Panc1 (cell line): ENCODE data around the gene HEXD. TPM values are rescaled to one million over a fixed set of nuclear protein-coding genes. Genes with fewer than 3 reads are reported as not detected.

Source experiments
- ATAC-seq: fragments of 200-7000 bp; cut with Tn5 transposase; 2 replicates; pipeline ENCODE4 v1.9.1; 2020; ENCODE audit warnings: mild to moderate bottlenecking, moderate library complexity
- BruUV-seq: library from RNA; stranded (reverse); fragments of 400-500 nt; replicated peaks from 2 replicates; lab custom pipeline; 2021; lab: Mats Ljungman, UMichigan
- CTCF ChIA-PET: fragments of 300-600 bp; sonication (Branson Sonifier 250); formaldehyde crosslinking; loops from one replicate; lab custom pipeline; 2022; ENCODE audit warnings: antibody characterized with exemption; lab: Charles Lee
- POLR2A ChIA-PET: fragments of 300-600 bp; sonication (Branson Sonifier 250); formaldehyde crosslinking; loops from one replicate; lab custom pipeline; 2022; ENCODE audit warnings: antibody characterized with exemption; lab: Charles Lee
- DNase-seq: peaks from one replicate; pipeline ENCODE4 v3.0.0-alpha.2; 2010; ENCODE audit warnings: low read depth, low spot score
- H3K27ac ChIP-seq: 2 replicates; pipeline ENCODE4 v1.5.1; 2011; ENCODE audit warnings: mild to moderate bottlenecking, low read length, inconsistent platforms
- H3K27me3 ChIP-seq: fragments of 200-500 bp; sonication (Bioruptor generic); 2 replicates; pipeline ENCODE4 v1.6.0; 2014; ENCODE audit warnings: low read length, inconsistent platforms; ENCODE audit not compliant: control insufficient read depth, insufficient read depth
- H3K36me3 ChIP-seq: fragments of 200-500 bp; sonication (Bioruptor generic); 2 replicates; pipeline ENCODE4 v1.5.1; 2014; ENCODE audit warnings: inconsistent platforms, mild to moderate bottlenecking, low read length, moderate library complexity; ENCODE audit not compliant: control insufficient read depth, insufficient read depth
- H3K4me1 ChIP-seq: 2 replicates; pipeline ENCODE4 v1.5.1; 2011; ENCODE audit warnings: inconsistent platforms, mild to moderate bottlenecking, low read length, moderate library complexity; ENCODE audit not compliant: control insufficient read depth, insufficient read depth
- H3K4me3 ChIP-seq, 2 experiments: 2 replicates each; pipeline ENCODE4 v1.5.1; 2011 to 2012; ENCODE audit warnings: low read depth in 2 of 2, low read length in 2 of 2, mild to moderate bottlenecking in 2 of 2, inconsistent platforms in 1 of 2, moderate library complexity in 1 of 2
- H3K9me3 ChIP-seq: fragments of 200-500 bp; sonication (Bioruptor generic); 2 replicates; pipeline ENCODE4 v1.5.1; 2014; ENCODE audit warnings: low read depth, mild to moderate bottlenecking, inconsistent platforms, low read length, moderate library complexity; ENCODE audit not compliant: control insufficient read depth, insufficient read depth
- CTCF ChIP-seq: fragments of 450-650 bp; IDR thresholded peaks from 2 replicates; pipeline ENCODE4 v1.5.1; 2017; ENCODE audit warnings: mild to moderate bottlenecking
- POLR2AphosphoS5 ChIP-seq: IDR thresholded peaks from 2 replicates; pipeline ENCODE4 v1.6.1; 2012; ENCODE audit warnings: mild to moderate bottlenecking, low read depth, low read length, moderate library complexity
- SIN3A ChIP-seq: IDR thresholded peaks from 2 replicates; pipeline ENCODE4 v1.6.1; 2012; ENCODE audit warnings: low read depth, mild to moderate bottlenecking, low read length, moderate library complexity, borderline replicate concordance; ENCODE audit not compliant: insufficient read depth
- TCF7L2 ChIP-seq: IDR thresholded peaks from 2 replicates; pipeline ENCODE4 v1.6.1; 2011; ENCODE audit warnings: mild to moderate bottlenecking, low read depth, low read length, inconsistent platforms
- in situ Hi-C: cut with HindIII; loops from 2 replicates; pipeline ENCODE4 v1.10.0; 2016; ENCODE audit warnings: low sequenced_read_pairs, low pct_unique_long_range_greater_than_20kb
- intact Hi-C: fragments of 100-400 bp; cut with micrococcal nuclease; formaldehyde crosslinking; loops from one replicate; pipeline ENCODE4 v1.10.0; 2022; ENCODE audit not compliant: unreplicated experiment
- total RNA-seq: library from RNA; stranded (reverse); gene quantifications from one replicate; pipeline ENCODE4 v1.2.1, GENCODE V29; 2021; ENCODE audit not compliant: unreplicated experiment
- TF ChIP-seq, protein P1 (sequence below), 2 experiments: IDR thresholded peaks; 2 replicates each; pipeline ENCODE4 v1.6.1; 2011 to 2012; ENCODE audit warnings: low read depth in 2 of 2, control low read depth in 1 of 2, low read length in 1 of 2, mild to moderate bottlenecking in 1 of 2, moderate library complexity in 1 of 2; ENCODE audit not compliant: insufficient read depth in 1 of 2

HEXD gene
- total RNA-seq, 1 experiment from 2014 or later = 25.6 TPM

- ChIA-PET CTCF (no interaction called here), POLR2A (no interaction called here)
- ATAC-seq = no peak
Observed at GRCh38 chr17:82373731-82374625, 44.2 kb upstream of the HEXD start.

DNA sequence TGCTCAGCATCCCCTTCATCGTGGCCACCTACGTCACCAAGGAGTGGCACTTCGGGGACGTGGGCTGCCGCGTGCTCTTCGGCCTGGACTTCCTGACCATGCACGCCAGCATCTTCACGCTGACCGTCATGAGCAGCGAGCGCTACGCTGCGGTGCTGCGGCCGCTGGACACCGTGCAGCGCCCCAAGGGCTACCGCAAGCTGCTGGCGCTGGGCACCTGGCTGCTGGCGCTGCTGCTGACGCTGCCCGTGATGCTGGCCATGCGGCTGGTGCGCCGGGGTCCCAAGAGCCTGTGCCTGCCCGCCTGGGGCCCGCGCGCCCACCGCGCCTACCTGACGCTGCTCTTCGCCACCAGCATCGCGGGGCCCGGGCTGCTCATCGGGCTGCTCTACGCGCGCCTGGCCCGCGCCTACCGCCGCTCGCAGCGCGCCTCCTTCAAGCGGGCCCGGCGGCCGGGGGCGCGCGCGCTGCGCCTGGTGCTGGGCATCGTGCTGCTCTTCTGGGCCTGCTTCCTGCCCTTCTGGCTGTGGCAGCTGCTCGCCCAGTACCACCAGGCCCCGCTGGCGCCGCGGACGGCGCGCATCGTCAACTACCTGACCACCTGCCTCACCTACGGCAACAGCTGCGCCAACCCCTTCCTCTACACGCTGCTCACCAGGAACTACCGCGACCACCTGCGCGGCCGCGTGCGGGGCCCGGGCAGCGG, 43.4 kb upstream of the HEXD start:
- ChIA-PET POLR2A (no interaction called here), CTCF (no interaction called here)
- H3K4me1 ChIP-seq = no peaks in the 10 kb centered on the region
- H3K27ac ChIP-seq = no peak overlapping the region
- no peaks in the 10 kb centered on the region for H3K27me3 ChIP-seq
- no peaks in the 10 kb centered on the region for H3K36me3 ChIP-seq
- DNase-seq (no peak), ATAC-seq (no peak)
- BruUV-seq = no TSS peak
- TF ChIP-seq, protein P1, sequence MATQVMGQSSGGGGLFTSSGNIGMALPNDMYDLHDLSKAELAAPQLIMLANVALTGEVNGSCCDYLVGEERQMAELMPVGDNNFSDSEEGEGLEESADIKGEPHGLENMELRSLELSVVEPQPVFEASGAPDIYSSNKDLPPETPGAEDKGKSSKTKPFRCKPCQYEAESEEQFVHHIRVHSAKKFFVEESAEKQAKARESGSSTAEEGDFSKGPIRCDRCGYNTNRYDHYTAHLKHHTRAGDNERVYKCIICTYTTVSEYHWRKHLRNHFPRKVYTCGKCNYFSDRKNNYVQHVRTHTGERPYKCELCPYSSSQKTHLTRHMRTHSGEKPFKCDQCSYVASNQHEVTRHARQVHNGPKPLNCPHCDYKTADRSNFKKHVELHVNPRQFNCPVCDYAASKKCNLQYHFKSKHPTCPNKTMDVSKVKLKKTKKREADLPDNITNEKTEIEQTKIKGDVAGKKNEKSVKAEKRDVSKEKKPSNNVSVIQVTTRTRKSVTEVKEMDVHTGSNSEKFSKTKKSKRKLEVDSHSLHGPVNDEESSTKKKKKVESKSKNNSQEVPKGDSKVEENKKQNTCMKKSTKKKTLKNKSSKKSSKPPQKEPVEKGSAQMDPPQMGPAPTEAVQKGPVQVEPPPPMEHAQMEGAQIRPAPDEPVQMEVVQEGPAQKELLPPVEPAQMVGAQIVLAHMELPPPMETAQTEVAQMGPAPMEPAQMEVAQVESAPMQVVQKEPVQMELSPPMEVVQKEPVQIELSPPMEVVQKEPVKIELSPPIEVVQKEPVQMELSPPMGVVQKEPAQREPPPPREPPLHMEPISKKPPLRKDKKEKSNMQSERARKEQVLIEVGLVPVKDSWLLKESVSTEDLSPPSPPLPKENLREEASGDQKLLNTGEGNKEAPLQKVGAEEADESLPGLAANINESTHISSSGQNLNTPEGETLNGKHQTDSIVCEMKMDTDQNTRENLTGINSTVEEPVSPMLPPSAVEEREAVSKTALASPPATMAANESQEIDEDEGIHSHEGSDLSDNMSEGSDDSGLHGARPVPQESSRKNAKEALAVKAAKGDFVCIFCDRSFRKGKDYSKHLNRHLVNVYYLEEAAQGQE (IDR thresholded peaks at IDR 0.05; ENCODE audit: insufficient read depth in 1 of 2, low read depth in 2 of 2, low read length in 1 of 2) = no peak
- TF ChIP-seq CTCF (no peak), POLR2AphosphoS5 (no peak), SIN3A (no peak)
- H3K9me3 ChIP-seq = no peaks in the 10 kb centered on the region
- intact Hi-C loops (no loop called here), in situ Hi-C loops (no loop called here)
- no peak overlapping the region for H3K4me3 ChIP-seq

More at GRCh38 chr17:82373731-82374625, 44.2 kb upstream of the HEXD start:
- intact Hi-C loops (no loop called here), in situ Hi-C loops (no loop called here)
- Histone ChIP-seq H3K9me3 (no peaks in the 10 kb centered on the region), H3K27ac (no peak overlapping the region), H3K27me3 (no peaks in the 10 kb centered on the region), H3K36me3 (no peaks in the 10 kb centered on the region), H3K4me1 (no peaks in the 10 kb centered on the region), H3K4me3 (no peak overlapping the region)
- DNase-seq = no peak
- no peak for TF ChIP-seq CTCF
- no peak for TF ChIP-seq POLR2AphosphoS5
- TF ChIP-seq, protein P1 (IDR thresholded peaks at IDR 0.05; ENCODE audit: insufficient read depth in 1 of 2, low read depth in 2 of 2, low read length in 1 of 2) = no peak
- TF ChIP-seq TCF7L2 = no peak
- no peak for TF ChIP-seq SIN3A
- no TSS peak for BruUV-seq
